HG02623 (cell line): ENCODE data around the gene LCN10.
"Not testable (repeated sequence)": the region's sequence is repeated elsewhere in the genome, so short reads cannot be mapped to it uniquely, and the experiment has no call there.

Experiments
- ATAC-seq: cut with Tn5 transposase; IDR thresholded peaks from one replicate; pipeline ENCODE4 v1.9.1; 2021; ENCODE audit warnings: moderate library complexity; ENCODE audit not compliant: unreplicated experiment

The LCN10 gene

DNA sequence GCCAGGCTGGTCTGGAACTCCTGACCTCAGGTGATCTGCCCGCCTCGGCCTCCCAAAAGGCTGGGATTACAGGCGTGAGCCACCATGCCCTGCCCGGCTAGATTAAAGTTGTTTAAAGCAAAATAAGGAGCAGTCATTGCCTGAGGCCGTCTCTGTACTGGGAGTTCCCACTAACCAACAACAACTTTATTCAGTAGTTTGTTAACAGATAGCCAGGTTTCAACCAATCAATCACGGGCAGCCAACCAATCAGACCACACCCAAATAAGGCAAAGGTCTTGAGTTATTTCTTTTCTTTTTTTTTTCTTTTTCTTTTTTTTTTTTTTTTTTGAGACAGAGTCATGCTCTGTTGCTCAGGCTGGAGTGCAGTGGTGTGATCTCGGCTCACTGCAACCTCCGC lies 38.0 kb downstream of the LCN10 start:
- ATAC-seq, result not testable (repeated sequence)

- no peak for ATAC-seq
Observed at GRCh38 chr9:136703276-136703860, 39.4 kb downstream of the LCN10 start.

- no peak for ATAC-seq
Observed at GRCh38 chr9:136701668-136702053, 41.1 kb downstream of the LCN10 start.

- no peak for ATAC-seq
Observed at GRCh38 chr9:136700959-136701667, 41.6 kb downstream of the LCN10 start.

GRCh38 chr9:136700304-136700703 lies 42.4 kb downstream of the LCN10 start:
- no peak for ATAC-seq

DNA sequence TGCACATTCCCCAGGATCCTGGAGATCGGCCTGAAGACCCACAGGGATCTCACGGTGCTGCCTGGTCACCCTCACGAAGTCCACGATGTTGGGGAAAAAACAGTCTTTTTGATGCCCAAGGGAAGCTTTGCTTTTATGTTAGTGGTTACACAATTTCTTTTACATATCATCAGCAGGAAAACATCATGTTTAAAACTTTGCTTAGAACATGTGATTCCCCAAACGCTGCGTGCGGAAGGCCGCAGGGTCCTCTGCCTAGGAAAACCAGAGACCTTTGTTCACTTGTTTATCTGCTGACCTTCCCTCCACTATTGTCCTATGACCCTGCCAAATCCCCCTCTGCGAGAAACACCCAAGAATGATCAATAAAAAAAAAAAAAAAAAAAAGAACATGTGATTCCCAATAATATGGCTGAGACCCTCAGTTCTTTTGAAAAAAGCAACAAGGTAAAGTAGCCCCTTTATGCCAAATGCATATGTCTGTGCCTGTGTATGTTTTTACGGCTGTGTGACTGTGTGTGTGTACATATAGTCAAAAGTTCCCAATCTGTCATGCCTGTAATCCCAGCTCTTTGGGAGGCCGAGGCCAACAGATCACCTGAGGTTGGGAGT lies 44.0 kb downstream of the LCN10 start:
- no peak for ATAC-seq

DNA sequence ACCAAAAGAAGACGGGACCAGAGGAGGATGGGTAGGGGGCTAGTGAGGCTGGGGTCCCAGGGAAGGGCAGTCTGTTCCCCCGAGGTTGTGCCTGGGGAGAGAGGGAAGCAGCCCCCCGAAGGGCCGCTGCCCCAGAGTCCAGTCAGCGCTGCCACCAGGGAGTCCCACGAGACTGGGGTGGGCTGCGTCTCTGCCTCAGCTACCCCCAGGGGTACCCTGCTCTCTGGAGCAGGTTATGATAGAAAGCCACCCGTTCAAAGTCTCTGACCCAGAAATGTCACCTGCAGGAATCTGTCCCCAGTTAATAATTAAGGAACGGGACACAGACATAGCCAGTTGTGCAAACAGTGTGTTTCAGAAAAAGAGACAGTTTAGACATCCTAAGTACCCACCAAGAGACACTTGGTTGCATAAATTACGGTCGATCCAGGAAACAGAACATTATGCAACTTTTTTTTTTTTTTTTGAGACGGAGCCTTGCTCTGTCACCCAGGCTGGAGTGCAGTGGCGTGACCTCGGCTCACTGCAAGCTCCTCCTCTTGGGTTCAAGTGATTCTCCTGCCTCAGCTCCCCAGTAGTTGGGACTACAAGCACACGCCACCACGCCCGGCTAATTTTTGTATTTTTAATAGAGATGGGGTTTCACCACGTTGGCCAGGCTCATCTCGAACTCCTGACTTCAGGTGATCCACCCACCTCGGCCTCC lies 44.8 kb downstream of the LCN10 start:
- ATAC-seq, result no peak

- ATAC-seq, result no peak
Observed at GRCh38 chr9:136697146-136697820, 45.5 kb downstream of the LCN10 start.

- no peak for ATAC-seq
Observed at GRCh38 chr9:136696502-136696901, 46.2 kb downstream of the LCN10 start.

GRCh38 chr9:136695955-136696354 lies 46.8 kb downstream of the LCN10 start:
- no peak for ATAC-seq

GRCh38 chr9:136695435-136695895 lies 47.3 kb downstream of the LCN10 start:
- no peak for ATAC-seq

GRCh38 chr9:136694872-136695247 lies 47.9 kb downstream of the LCN10 start:
- no peak for ATAC-seq

GRCh38 chr9:136694163-136694871 lies 48.4 kb downstream of the LCN10 start:
- no peak for ATAC-seq

- no peak for ATAC-seq
Observed at GRCh38 chr9:136693490-136694162, 49.1 kb downstream of the LCN10 start.

DNA sequence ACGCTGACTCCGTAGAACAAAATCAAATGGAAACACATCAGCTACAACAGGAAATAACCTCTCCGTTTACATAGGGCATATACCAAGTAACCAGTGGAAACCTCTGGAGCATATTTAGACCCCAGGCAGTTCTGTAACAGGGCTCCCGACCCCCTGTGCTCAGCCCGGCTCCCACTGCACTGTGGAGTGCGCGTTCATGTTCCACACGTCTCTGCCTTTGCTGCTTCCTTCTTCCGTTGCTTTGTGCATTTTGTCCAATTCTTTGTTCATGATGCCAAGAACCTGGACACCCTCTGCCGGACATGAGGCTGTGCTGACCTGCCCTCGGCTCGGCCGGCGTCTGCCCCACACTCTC lies 49.6 kb downstream of the LCN10 start:
- no peak for ATAC-seq

DNA sequence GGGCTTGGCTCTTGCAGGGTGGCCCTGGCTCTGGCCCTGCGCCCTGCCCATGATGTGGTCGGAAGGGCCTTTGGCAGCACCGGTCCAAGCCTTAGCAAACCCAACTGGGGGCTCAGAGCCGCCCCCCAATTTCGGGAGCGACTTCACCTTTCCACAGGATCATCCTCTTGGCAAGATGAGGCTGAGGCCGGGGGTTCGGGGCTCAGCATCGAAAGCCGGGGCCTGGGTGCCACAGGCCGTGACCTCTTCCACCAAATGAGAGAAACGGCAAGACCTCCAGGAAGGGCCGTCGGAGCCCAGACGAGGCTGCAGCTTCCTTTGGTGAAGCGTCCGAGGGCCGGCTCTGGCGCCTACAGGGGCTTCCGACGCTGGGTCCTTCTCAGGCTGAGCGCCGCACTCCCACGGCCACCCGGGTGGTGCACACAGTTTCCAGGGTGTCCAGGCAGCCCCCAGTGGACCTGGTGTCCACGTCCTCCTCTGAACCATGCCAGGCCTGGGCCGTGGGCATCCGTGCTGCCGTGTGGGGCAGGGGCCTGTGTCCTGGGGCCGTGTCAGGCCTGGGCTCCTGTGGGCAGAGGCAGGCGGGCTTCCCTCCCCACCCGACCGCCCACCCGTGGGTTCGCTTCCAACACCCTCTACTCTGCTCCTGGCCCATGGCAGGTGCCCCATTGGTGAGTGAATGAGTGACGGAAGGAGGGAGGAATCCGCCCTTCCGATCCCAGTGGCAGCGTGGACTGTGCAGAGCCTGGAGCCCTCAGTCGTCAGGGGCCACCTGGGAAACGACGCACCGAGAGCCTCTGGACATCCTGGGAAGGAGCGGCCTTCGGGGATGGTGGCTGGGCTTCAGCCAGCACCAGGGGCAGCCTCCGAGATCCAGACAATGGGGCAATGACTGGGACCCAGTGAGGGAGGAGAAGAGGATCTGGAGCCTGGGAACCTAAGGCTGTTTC lies 50.3 kb downstream of the LCN10 start:
- ATAC-seq, result no peak

- no peak for ATAC-seq
Observed at GRCh38 chr9:136691316-136692184, 51.2 kb downstream of the LCN10 start.

DNA sequence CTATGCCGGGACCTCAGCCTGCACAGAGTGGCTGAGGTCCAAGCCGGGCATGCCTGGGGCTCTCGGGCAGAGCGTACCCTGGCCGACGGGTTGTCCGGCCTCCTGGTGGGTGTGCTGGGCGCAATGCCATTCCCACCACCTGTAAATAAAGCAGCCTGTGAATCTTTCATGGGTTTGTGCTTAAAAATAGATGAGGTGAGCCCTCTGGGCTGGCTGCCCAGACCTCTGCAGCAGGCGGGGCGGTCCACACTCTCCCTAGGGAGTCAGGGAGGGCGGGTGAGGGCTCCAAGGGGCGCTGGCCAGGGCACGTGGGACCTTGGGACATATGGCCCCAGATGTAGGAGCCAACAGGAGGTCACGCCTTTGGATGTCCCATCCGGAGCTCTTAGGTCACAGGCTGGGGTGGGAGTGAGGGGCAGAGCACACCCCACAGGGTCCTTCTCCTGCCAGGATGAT lies 51.9 kb downstream of the LCN10 start:
- no peak for ATAC-seq
